B cell (primary cell): ENCODE data around the gene CPA4. TPM values are rescaled to one million over a fixed set of nuclear protein-coding genes. Genes with fewer than 3 reads are reported as not detected.

ENCODE experiments used
- ATAC-seq: fragments of 200-7000 bp; cut with Tn5 transposase; one replicate; pipeline ENCODE4 v1.10.0; 2021; ENCODE audit warnings: low read depth, mild to moderate bottlenecking, moderate number of reproducible peaks, moderate library complexity
- CTCF ChIA-PET: fragments of 350-600 bp; sonication (Branson Sonifier 250); formaldehyde crosslinking; loops from one replicate; lab custom pipeline; 2021; ENCODE audit warnings: antibody characterized with exemption, inconsistent platforms; lab: Charles Lee
- POLR2A ChIA-PET: fragments of 350-600 bp; sonication (Branson Sonifier 250); formaldehyde crosslinking; loops from one replicate; lab custom pipeline; 2021; ENCODE audit warnings: antibody characterized with exemption; lab: Charles Lee
- DNase-seq: peaks from one replicate; pipeline ENCODE4 v3.0.0; 2013
- H2AFZ ChIP-seq: 2 replicates; pipeline ENCODE4 v1.6.1; 2012; ENCODE audit warnings: mild to moderate bottlenecking, low read depth, low read length; ENCODE audit not compliant: insufficient read depth, poor library complexity, severe bottlenecking
- H3K27ac ChIP-seq, 2 donors: 1 replicate in 1 of 2; 2 replicates in 1 of 2; pipeline ENCODE4 v1.5.1; 2012 to 2013; ENCODE audit warnings: low read length in 2 of 2, mild to moderate bottlenecking in 2 of 2, moderate library complexity in 1 of 2
- H3K27me3 ChIP-seq, 4 experiments: fragments of 200-600 bp in 1 of 4; sonication (generic) in 1 of 4; replicated peaks in 1 of 4; 1 replicate in 2 of 4; 2 replicates in 2 of 4; pipeline versions ENCODE4 v1.6.1 to v1.7.0; 2013 to 2016; ENCODE audit warnings: low read length in 3 of 4, mild to moderate bottlenecking in 2 of 4, mixed read lengths in 1 of 4, moderate library complexity in 1 of 4; ENCODE audit not compliant: insufficient read depth in 4 of 4, control insufficient read depth in 3 of 4; ENCODE audit errors: control extremely low read depth in 1 of 4
- H3K36me3 ChIP-seq, 2 experiments: replicated peaks in 1 of 2; 1 replicate in 1 of 2; 2 replicates in 1 of 2; pipeline versions ENCODE4 v1.6.1 to v1.7.1; 2013; ENCODE audit warnings: low read length in 1 of 2; ENCODE audit not compliant: insufficient read depth in 2 of 2, control insufficient read depth in 1 of 2; ENCODE audit errors: control extremely low read depth in 1 of 2, extremely low read depth in 1 of 2
- H3K4me1 ChIP-seq, 2 donors: fragments of 200-600 bp in 1 of 2; sonication (generic) in 1 of 2; 1 replicate in 1 of 2; 2 replicates in 1 of 2; pipeline versions ENCODE4 v1.5.1 to v1.6.1; 2013 to 2017; ENCODE audit warnings: low read length in 2 of 2; ENCODE audit not compliant: control insufficient read depth in 2 of 2, insufficient read depth in 2 of 2
- H3K4me2 ChIP-seq: replicated peaks from 2 replicates; pipeline ENCODE3; 2012; ENCODE audit warnings: mild to moderate bottlenecking, low read depth, low read length; ENCODE audit not compliant: poor library complexity, severe bottlenecking
- H3K4me3 ChIP-seq, 5 experiments: fragments of 200-600 bp in 1 of 5; sonication (generic) in 1 of 5; 1 replicate in 3 of 5; 2 replicates in 2 of 5; pipeline versions ENCODE4 v1.5.1 to v1.7.0; 2011 to 2016; ENCODE audit warnings: low read length in 4 of 5, mild to moderate bottlenecking in 4 of 5, low read depth in 2 of 5, control low read depth in 1 of 5, moderate library complexity in 1 of 5; ENCODE audit not compliant: insufficient read depth in 1 of 5; ENCODE audit errors: control extremely low read depth in 1 of 5, extremely low read depth in 1 of 5
- H3K79me2 ChIP-seq: fragments of 200-600 bp; sonication (generic); one replicate; pipeline ENCODE4 v1.6.0; 2016; ENCODE audit warnings: low read length; ENCODE audit not compliant: control insufficient read depth, insufficient read depth
- H3K9ac ChIP-seq: fragments of 200-600 bp; sonication (generic); 2 replicates; pipeline ENCODE4 v1.6.1; 2017; ENCODE audit warnings: mild to moderate bottlenecking, low read length, moderate library complexity
- H3K9me3 ChIP-seq, 3 donors: one replicate each; pipeline versions ENCODE4 v1.6.1 to v1.7.1; 2013; ENCODE audit warnings: low read length in 2 of 3; ENCODE audit not compliant: control insufficient read depth in 2 of 3, insufficient read depth in 1 of 3; ENCODE audit errors: control extremely low read depth in 1 of 3
- H4K20me1 ChIP-seq: 2 replicates; pipeline ENCODE4 v1.6.0; 2012; ENCODE audit warnings: mild to moderate bottlenecking, low read length; ENCODE audit not compliant: insufficient read depth, control insufficient read depth, poor library complexity, severe bottlenecking
- H3K27ac Mint-ChIP-seq: one replicate; pipeline ENCODE4 v1.8.0; 2021; ENCODE audit warnings: mixed read lengths
- H3K27me3 Mint-ChIP-seq: one replicate; pipeline ENCODE4 v1.8.0; 2021; ENCODE audit warnings: mixed read lengths
- H3K4me1 Mint-ChIP-seq: one replicate; pipeline ENCODE4 v1.8.0; 2021; ENCODE audit warnings: mixed read lengths
- H3K4me3 Mint-ChIP-seq: one replicate; pipeline ENCODE4 v1.8.0; 2021; ENCODE audit warnings: mixed read lengths
- H3K9me3 Mint-ChIP-seq: one replicate; pipeline ENCODE4 v1.8.0; 2022; ENCODE audit warnings: mixed read lengths; ENCODE audit not compliant: insufficient read depth
- EZH2 ChIP-seq: IDR thresholded peaks from 2 replicates; pipeline ENCODE4 v1.6.1; 2012; ENCODE audit warnings: borderline replicate concordance, low read depth, mild to moderate bottlenecking, moderate library complexity, low read length; ENCODE audit not compliant: insufficient read depth, poor library complexity, severe bottlenecking
- WGBS: methylation state at CpG from one replicate; pipeline ENCODE4 v1.1.5; 2013; ENCODE audit warnings: missing lambda C conversion rate; ENCODE audit not compliant: insufficient coverage; 5-methylcytosine and 5-hydroxymethylcytosine counted together
- intact Hi-C: fragments of 100-400 bp; cut with micrococcal nuclease; formaldehyde crosslinking; loops from one replicate; pipeline ENCODE4 v1.10.0; 2022
- polyA plus RNA-seq: library from polyadenylated mRNA; depleted of rRNA; stranded (reverse); fragments of >200 nt; gene quantifications from 2 replicates; pipeline ENCODE4 v1.2.3, GENCODE V29; 2012
- total RNA-seq, 2 donors: library from RNA; stranded (reverse); fragments of 120-200 nt in 1 of 2; gene quantifications; 1 replicate in 1 of 2; 2 replicates in 1 of 2; pipeline versions ENCODE4 v1.2.3 to v1.2.4, GENCODE V29; 2013 to 2022
- TF ChIP-seq, protein P1 (sequence below): fragments of 200-600 bp; IDR thresholded peaks from one replicate; pipeline ENCODE4 v1.8.0; 2022; ENCODE audit warnings: antibody characterized with exemption, mild to moderate bottlenecking

Gene CPA4
- total and polyA plus RNA-seq, 2 donors (not counting 1 experiment from before 2014, with no cell fraction given), result not detected

GRCh38 chr7:130352194-130353074 is 59.5 kb downstream of the CPA4 start:
- H3K79me2 ChIP-seq, result no peaks in the 10 kb centered on the region
- CTCF ChIA-PET, result no interaction called here
- POLR2A ChIA-PET, result no interaction called here
- H3K4me3 Mint-ChIP-seq, result no peak overlapping the region
- no peaks in the 10 kb centered on the region for H3K36me3 ChIP-seq
- no peaks in the 10 kb centered on the region for H4K20me1 ChIP-seq
- H3K4me3 ChIP-seq, result no peak overlapping the region
- H3K27ac Mint-ChIP-seq, result no peak overlapping the region
- no peak for ATAC-seq
- no peak for TF ChIP-seq EZH2
- TF ChIP-seq, protein P1, sequence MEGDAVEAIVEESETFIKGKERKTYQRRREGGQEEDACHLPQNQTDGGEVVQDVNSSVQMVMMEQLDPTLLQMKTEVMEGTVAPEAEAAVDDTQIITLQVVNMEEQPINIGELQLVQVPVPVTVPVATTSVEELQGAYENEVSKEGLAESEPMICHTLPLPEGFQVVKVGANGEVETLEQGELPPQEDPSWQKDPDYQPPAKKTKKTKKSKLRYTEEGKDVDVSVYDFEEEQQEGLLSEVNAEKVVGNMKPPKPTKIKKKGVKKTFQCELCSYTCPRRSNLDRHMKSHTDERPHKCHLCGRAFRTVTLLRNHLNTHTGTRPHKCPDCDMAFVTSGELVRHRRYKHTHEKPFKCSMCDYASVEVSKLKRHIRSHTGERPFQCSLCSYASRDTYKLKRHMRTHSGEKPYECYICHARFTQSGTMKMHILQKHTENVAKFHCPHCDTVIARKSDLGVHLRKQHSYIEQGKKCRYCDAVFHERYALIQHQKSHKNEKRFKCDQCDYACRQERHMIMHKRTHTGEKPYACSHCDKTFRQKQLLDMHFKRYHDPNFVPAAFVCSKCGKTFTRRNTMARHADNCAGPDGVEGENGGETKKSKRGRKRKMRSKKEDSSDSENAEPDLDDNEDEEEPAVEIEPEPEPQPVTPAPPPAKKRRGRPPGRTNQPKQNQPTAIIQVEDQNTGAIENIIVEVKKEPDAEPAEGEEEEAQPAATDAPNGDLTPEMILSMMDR, result no peak
- no peak for DNase-seq
- no peak overlapping the region for H3K4me2 ChIP-seq
- intact Hi-C loops, result no loop called here
- no peaks in the 10 kb centered on the region for H3K9me3 Mint-ChIP-seq
- no peaks in the 10 kb centered on the region for H3K4me1 Mint-ChIP-seq
- H2AFZ ChIP-seq, result no peak overlapping the region
- H3K4me1 ChIP-seq, result no peaks in the 10 kb centered on the region
- no peaks in the 10 kb centered on the region for H3K27me3 ChIP-seq
- peaks cover 18% of the 10 kb centered on the region for H3K27me3 Mint-ChIP-seq
- 98% methylated on average over 11 of the region's 20 CpGs for WGBS
- H3K9me3 ChIP-seq, result no peaks in the 10 kb centered on the region
- no peak overlapping the region for H3K9ac ChIP-seq
- no peak overlapping the region for H3K27ac ChIP-seq

DNA sequence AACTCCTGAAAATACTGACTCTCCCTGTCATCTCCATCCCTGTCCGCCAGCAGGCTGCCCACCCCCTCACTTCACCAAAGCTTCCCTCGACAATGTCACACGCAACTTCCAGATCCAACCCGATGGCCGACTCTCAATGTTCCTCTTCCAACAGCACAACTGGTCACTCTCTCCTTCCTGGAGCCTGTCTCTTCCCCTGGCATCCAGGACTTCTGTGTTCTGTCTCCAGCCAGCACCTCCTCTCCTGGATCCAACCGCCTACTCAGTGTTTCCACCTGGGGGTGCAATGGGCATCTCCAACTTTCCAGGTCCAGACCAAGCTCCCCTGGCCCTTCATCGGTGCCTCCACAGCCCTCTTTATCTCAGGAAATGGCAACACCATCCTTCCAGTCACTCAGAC is 60.2 kb downstream of the CPA4 start:
- no peaks in the 10 kb centered on the region for H3K9me3 ChIP-seq
- no peak overlapping the region for H3K27ac ChIP-seq
- no peak overlapping the region for H3K4me2 ChIP-seq
- intact Hi-C loops, result no loop called here
- H3K4me3 Mint-ChIP-seq, result no peak overlapping the region
- H3K27ac Mint-ChIP-seq, result no peak overlapping the region
- no peaks in the 10 kb centered on the region for H4K20me1 ChIP-seq
- DNase-seq (no peak), ATAC-seq (no peak)
- 100% methylated on average over 6 of the region's 7 CpGs for WGBS
- H3K79me2 ChIP-seq, result no peaks in the 10 kb centered on the region
- no peaks in the 10 kb centered on the region for H3K9me3 Mint-ChIP-seq
- no peak overlapping the region for H3K9ac ChIP-seq
- no peaks in the 10 kb centered on the region for H3K4me1 ChIP-seq
- H3K27me3 ChIP-seq, result no peaks in the 10 kb centered on the region
- TF ChIP-seq, protein P1, result no peak
- no peak for TF ChIP-seq EZH2
- peaks cover 18% of the 10 kb centered on the region for H3K27me3 Mint-ChIP-seq
- H2AFZ ChIP-seq, result no peak overlapping the region
- POLR2A ChIA-PET, result no interaction called here
- H3K4me1 Mint-ChIP-seq, result no peaks in the 10 kb centered on the region
- no peaks in the 10 kb centered on the region for H3K36me3 ChIP-seq
- H3K4me3 ChIP-seq, result no peak overlapping the region
- CTCF ChIA-PET, result no interaction called here
